NCI-H345 treated with DMSO at 0.1 percent for 48 hours (cell line): ENCODE measurements around the gene UBE2G2.

ENCODE experiments used
- DNase-seq: peaks from one replicate; lab custom pipeline; 2025; ENCODE audit not compliant: unreplicated experiment; lab: John Stamatoyannopoulos, UW

Gene UBE2G2

GRCh38 chr21:44816761-44817505 lies 15.3 kb upstream of the UBE2G2 start:
- no peak for DNase-seq

- DNase-seq, result no peak
Observed at GRCh38 chr21:44815852-44816628, 14.4 kb upstream of the UBE2G2 start.

- no peak for DNase-seq
Observed at GRCh38 chr21:44815225-44815624, 13.6 kb upstream of the UBE2G2 start.

GRCh38 chr21:44814498-44815023 lies 12.9 kb upstream of the UBE2G2 start:
- DNase-seq, result no peak

GRCh38 chr21:44813727-44814126 lies 12.1 kb upstream of the UBE2G2 start:
- no peak for DNase-seq

- DNase-seq, result no peak
Observed at GRCh38 chr21:44813149-44813548, 11.5 kb upstream of the UBE2G2 start.

- no peak for DNase-seq
Observed at GRCh38 chr21:44812640-44813039, 11.0 kb upstream of the UBE2G2 start.

GRCh38 chr21:44810779-44811178 lies 9.2 kb upstream of the UBE2G2 start:
- no peak for DNase-seq

GRCh38 chr21:44805859-44806258 lies 4.2 kb upstream of the UBE2G2 start:
- DNase-seq, result no peak

GRCh38 chr21:44805226-44805625 lies 3.6 kb upstream of the UBE2G2 start:
- DNase-seq, result no peak

GRCh38 chr21:44804762-44805161 lies 3.1 kb upstream of the UBE2G2 start:
- no peak for DNase-seq

- DNase-seq, result no peak
Observed at GRCh38 chr21:44803651-44804050, 2.0 kb upstream of the UBE2G2 start.

GRCh38 chr21:44802396-44803153 lies 955 bp upstream of the UBE2G2 start:
- DNase-seq, result no peak

- no peak for DNase-seq
Observed at GRCh38 chr21:44800971-44801467, 601 bp downstream of the UBE2G2 start.

GRCh38 chr21:44800103-44800502 lies 1.5 kb downstream of the UBE2G2 start:
- DNase-seq, result no peak

GRCh38 chr21:44799646-44800045 lies 2.0 kb downstream of the UBE2G2 start:
- no peak for DNase-seq

- DNase-seq, result no peak
Observed at GRCh38 chr21:44797775-44798174, 3.8 kb downstream of the UBE2G2 start.

- DNase-seq, result no peak
Observed at GRCh38 chr21:44795342-44795741, 6.3 kb downstream of the UBE2G2 start.

GRCh38 chr21:44793592-44794374 lies 7.8 kb downstream of the UBE2G2 start:
- no peak for DNase-seq
